Activated CD4-positive, alpha-beta T cell treated with anti-CD3 and anti-CD28 coated beads for 1 hour (primary cell): ENCODE results near the gene PDE4B.

Experiments
- DNase-seq: peaks from one replicate; pipeline ENCODE4 v3.0.0-alpha.2; 2020

Gene PDE4B

DNA sequence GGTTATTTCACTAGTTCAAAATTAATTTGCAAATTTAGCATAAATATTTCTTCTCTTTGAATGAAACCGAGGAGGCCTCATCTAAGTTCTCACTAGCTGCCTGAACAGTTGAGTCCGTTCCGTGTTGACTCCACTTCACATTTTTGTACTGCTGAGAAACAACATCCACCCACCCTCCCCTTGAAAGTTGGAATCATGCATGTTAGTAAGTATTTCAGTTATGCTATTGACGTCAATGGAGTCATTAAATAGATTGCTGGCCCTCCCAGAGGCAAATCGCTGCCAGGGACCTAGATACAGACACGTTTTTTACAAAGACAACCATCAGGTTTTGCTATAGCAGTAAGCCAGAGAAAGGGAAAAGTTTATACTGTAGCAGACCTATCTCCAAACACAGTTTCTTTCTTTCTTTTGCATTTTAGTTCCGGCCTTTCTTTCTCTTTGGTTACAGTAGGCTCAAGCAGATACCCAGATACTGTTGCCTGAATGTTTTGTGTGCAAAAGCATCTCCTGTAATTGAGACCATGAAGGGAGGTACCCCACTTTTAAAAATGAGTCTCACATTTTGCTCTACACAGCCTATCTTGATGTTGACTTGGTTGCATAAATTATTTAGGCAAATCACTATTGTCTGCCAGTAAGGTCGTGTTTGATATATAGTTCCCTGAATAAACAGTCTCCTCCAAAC lies 478.7 kb downstream of the PDE4B start:
- DNase-seq: no peak

DNA sequence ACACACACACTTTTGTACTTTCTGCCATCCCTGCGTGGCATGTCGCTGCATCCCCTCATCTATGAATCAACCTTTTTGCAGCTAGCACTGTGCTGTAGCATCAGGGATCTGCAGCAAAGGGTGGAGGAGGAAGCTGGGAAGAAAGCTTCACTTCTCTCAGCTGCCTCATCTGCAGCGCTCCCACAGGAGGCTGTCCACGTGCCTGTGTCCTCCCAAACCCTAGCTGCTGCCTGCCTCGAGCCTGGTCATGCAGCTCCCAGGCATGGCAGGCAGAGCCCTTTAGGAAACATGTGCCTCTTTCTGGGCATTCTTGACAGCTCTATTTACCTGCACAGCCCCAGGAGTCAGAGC lies 479.2 kb downstream of the PDE4B start:
- no peak for DNase-seq

DNA sequence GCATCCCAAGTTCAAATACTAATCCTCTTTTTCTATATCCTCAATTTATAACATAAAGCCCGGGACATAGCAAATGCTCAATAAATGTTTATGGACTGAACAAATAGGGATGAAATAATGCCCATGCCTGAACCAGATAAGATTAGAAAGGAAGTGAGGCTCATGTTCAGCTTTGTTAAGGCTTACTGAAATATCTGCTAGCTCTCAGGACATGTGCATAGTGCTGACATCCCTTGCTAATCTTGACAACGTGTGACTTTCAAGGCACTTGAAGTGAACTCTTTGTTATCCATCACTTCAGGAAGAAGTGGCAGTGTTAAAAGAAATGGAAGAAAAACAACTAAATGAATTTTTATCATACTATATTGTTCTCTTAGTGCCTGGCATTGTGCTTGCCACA lies 481.0 kb downstream of the PDE4B start:
- DNase-seq: no peak

DNA sequence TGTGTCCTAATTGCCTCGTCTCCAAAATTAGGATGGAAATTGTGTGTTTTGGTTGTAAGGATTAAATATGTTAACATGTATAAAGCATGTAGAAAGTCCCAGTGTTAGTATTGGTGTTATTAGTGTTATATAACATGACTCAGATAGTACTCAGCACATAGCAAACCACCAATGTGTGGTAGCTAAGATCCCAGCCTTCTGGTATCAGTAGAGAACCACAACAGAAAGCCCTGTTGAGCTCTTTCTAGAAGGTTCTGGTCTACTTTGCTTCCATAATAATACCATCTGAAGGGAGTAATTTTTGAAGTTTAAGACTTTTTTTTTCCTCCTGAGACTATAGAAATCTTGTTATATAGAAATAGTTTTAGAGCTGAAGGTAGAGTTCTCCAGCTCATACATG lies 481.9 kb downstream of the PDE4B start:
- DNase-seq: no peak

DNA sequence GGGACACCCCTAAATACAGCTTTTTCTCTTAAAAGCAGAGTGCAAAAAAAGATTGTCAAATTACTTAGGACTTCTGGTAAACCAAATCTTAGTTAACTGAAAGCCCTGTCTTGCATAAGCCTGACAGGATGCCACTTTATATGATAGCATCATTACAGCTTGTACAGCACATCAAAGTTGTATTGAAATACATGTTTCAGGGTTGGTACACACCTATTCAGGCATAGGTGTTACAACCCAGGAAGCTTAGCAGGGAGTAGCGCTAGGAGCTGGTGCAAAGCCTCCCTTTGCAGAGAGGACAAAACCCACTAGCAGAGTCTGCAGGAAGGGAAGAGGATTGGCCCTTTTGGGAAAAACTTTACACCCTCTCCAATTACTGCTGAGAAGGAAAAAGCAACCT lies 482.4 kb downstream of the PDE4B start:
- no peak for DNase-seq

DNA sequence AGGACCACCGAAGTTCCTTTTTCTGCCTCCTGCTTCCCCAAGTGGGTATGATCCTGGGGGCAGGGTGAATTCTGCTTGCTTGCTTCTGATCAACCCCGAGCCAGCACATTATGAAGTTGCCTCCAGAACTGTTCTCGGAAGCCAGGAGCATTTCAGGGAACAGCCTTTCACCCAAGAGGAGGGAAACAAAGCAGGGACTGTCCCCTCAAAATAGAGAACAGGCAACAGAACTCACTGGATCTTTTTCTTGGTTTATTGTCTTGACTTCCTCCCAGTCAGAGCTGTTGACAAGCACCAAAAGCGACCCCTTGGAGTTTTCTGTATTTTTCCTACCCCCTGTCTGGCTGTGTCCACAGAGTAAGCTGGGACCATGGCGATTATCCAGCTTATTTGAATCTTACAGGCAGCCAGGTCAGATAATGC lies 482.9 kb downstream of the PDE4B start:
- DNase-seq: no peak

DNA sequence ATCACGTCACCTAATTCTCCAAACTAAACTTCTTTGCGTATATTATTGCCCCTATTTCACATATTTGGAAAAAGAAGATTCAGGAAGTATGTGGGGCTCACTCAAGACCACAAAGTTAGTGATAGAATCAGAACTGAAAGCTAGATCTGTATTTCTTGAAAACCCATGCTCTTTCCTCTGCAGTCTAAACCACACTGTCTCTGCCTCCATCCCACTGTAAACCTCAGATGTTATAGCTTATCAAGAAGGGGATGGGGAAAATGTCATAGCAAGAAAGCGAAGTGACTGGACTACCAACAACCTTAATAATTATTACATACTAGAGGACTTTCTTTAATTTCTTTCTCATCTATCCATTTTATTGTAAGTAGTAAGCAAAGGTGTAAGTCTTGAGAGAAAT lies 483.5 kb downstream of the PDE4B start:
- DNase-seq: no peak

DNA sequence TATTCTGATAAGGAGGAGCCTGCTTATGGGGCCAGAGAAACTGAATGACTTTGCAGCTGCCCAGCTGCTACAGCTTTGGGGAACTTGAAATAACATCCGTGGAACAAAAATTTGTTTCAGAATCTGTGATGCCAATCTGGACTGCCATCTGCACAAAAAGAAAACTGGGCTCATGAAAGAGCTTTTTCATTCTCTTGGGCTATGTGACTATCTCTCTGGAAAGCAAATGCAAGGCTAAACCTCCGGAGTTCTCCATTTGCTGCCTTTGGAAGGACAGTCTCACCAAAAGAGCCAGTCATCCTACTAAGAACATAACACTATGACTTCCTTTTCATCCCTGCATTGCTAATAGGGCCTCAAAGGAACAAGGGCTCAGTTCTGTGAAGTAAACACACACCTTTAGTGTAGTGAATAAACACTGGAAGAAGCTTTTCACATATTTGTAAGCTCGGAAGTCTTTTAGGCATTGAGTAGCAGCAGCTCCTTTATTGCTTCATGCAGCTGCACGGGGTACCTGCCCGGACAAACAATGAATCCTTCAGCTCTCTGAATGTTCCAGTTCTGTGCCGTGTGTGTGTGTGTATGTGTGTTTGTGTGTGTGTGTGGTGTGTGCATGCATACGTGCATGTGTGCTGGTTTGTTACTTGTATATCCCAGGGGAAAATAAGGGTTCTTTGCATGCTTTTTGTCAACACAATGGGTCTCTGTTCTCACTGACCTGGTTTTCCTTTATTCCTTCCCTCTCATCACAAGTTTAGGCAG lies 485.7 kb downstream of the PDE4B start:
- DNase-seq: no peak

DNA sequence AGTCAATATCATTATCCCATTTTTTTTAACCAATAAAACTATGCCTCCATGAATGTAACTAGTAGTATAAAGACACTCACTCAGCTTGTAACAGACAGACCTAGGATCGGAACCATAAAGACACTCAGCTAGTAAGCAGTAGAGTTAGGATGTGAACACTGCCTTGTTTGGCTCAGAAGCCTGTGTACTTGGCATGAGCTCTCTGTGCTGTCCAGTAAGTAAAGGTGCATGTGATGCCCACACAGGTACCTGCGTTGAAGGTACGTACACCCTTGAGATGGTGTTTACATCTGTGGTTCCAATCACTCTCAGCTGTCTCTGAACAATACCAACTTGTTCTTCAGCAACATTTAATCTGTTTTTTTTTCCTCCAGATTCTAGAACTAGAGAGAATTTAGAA lies 489.1 kb downstream of the PDE4B start:
- no peak for DNase-seq

DNA sequence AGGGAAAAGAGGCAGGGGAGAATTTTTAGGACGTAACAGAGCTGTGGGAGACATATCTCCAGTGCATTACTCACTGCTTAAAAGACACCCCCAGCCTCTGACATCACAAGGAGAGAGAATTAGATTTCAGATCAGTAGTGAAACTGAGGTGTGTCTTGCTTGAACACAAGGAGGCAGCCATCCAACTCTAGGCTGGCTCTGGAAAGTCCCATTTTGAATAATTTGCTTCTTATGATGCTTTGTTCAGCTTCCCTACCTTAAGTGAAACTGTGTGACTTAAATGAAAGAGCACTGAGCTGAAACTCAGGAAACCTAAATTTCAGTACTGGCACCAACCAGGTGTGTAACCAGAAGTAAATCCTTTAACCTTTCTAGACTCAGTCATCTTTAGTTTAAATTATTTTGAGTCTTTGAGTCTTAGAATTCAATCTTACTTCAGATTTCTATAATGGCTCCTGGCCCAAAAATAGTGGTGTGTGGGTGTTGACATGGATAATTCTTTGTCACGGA lies 489.7 kb downstream of the PDE4B start:
- DNase-seq: peak; percentile 38

DNA sequence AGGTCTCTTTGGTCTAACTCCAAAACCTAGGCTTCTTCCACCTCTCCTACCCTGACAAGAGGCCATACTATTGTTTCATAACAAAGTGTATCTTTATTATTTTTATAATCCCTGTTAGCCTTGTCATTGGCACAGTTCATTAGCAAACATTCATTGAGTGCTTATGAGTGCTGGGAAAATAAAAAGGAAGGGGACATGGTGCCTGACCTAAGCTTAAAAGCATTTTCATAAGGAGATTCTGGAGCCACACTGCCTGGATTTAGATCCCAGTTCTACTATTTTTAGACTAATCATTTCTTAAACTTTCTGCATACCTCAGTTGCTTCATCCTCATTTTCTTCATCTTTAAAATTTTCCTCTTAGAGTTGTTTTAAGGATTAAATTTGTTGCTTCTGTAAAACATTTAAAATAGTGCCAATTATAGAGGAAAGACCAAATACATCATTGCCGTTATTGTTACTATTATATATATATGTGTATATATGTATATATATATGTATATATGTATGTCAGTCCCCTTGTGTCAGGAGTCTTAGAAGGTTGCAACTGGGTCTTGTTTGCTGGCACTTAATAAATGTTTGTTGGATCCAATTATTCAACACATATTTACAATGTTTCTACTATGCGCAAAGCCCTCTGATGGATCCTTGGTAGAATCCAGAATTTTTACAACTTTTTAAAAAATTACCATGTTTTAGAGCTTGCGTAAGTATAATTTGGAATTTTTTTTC lies 490.4 kb downstream of the PDE4B start:
- no peak for DNase-seq

DNA sequence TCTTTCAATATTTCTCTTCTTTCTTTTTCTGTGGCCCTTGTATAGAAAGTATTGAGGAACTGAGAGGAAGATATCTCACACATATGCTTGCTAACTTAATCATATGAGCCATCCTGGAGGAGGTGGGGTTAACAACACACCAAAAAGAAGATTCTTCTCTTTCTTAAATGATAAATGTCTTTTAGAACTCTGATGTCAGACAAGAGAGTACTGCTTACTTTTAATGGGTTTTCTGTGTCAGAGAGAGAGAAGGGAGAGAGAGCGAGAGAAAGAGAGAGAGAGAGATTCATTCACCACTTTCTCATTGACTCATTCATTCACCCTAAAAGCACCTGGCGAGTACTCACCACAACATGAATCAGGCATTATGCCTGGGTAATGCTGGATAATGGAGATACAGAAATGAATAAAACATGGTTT lies 490.9 kb downstream of the PDE4B start:
- no peak for DNase-seq

DNA sequence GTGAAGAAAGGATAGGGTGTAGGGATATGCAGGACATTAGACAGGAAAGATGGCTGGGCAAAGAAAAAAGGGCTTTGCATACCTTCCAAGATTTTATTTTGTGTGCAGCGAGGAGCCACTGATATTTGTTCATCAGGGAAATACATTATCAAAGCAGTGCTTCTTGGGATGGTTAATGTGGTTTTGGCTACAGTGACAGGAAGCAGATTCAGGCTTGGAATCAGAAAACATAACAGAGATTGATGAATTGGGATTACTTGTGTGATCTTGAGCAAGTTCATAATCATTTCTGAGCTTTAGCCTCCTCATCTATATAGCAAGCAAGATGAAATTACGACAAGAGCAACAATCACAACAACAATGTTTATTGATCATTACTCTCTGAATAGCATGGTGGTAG lies 492.1 kb downstream of the PDE4B start:
- DNase-seq: no peak

DNA sequence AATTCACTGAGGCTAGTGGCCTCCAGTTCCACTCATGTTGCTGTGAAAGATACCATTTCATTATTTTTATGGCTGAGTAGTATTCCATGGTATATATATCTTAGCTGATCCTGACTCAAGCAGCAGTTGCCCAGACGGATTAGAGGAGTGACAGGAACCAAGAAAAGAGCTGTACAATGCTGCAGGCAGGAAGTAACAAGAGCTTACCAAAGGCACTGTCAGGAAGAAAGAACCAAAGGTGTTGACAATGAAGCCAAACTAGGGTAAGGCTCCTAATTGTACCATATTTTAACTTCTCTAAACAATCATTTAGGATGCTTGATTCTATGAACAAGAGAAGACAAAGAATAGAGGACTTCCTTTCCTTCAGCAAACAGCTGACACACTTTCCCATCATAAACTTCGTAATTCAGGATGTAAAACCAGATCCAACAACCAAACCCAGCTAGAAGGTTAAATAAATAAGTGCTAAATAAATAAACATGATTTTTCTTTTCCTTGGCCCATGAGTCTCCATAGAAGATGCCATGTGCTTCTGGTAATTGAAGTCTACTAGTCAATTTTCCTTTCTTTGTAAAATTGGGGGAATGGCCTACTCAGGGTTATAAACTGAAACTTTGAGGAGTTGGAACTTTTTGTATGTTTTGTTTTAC lies 493.0 kb downstream of the PDE4B start:
- no peak for DNase-seq

DNA sequence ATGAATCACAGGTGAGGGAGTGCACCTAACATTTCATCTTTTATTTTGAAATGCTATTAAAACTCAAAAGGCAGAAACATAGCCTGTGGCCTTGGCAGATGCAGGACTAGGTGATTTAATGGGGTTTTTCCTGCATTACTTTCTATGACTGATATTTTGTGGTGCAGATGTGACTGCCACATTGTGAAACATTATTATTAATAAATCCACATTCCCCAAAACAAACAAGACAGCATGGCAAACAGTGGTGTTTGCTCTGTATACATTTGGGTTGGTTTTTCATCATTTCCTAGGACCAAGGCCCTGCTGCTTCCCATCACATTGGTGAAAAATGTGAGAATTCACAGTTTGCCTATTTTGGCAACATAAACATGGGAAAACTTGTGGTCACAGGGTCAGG lies 493.6 kb downstream of the PDE4B start:
- DNase-seq: no peak

DNA sequence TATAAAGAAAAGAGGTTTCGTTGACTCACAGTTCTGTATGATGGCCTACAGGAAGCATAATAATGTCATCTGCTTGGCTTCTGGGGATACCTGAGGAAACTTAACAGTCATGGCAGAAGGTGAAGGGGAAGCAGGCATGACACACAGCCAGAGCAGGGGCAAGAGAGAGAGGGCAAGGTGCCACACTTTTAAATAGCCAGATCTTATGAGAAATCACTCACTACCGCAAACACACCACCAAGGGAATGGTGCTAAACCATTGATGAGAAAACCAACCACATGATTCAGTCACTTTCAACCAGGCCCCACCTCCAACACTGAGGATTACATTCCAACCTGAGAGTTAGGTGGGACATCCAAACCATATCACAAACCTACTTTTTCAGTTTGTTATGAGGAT lies 495.4 kb downstream of the PDE4B start:
- no peak for DNase-seq

DNA sequence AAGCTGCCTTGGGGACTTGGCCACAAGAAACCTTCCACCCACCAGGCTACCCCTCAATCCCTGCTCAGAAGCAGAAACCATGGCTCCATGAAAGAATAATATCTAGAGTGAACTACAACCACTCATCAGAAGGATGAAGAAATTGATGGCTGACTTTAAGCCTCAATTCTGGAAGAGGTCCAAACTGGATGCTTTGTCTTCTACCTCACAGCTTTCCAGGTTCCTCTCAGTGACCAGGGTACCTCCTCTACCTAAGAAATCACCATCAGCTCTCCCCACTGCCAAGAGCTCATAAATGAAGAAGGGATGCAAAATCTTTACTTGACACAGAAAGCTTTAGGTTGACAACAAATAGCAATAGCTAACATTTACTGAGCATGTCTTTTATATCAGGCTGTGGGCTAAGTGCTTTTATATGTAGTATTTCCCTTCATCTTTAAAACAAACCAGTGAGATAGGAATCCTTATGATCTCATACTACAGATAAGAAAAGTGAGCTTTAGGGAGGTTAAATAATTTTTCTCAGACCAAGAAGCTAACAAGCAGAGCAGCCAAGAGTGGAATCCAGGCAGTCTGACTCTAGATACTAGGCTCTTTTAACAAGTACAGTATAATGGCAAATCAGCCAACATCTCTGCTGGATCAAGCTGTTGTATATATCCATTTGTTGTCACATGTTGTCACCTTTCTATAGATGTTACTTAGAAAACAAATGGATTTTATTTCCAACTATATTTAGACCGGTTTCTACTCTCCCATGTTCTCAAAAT lies 498.3 kb downstream of the PDE4B start:
- DNase-seq: no peak

DNA sequence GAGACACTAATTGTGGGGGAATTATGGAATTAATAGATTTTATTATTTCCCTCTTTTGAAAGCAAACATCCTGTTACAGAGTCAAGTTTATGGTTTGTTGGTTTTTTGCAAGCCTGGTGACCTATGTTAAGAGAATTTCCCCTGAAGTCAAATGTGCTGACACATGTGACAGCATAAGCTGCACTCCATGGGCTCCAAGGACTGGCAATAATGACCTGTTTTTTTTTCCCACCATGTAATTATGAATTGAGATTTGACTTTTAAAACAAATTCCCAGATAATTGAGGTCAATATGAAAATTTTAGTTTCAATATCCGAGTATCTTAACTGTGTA lies 498.8 kb downstream of the PDE4B start:
- DNase-seq: no peak

DNA sequence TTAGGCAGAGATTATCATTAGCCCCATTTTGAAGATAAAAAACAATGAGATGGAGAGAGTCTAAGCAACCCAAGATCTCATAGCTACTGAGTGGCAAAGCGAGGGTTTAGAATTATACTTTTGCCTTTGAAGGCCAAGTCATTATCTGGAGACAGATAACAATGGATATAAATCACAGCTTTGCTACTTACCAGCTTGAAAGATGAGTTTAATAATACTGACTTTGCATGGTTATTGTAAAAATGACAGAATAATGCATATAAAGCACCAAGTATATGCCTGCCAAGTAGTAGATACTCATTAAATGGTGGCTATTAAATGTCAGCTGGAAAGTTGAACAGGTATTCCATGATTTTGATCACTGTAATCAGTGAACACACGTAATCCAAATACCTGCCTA lies 499.6 kb downstream of the PDE4B start:
- no peak for DNase-seq

DNA sequence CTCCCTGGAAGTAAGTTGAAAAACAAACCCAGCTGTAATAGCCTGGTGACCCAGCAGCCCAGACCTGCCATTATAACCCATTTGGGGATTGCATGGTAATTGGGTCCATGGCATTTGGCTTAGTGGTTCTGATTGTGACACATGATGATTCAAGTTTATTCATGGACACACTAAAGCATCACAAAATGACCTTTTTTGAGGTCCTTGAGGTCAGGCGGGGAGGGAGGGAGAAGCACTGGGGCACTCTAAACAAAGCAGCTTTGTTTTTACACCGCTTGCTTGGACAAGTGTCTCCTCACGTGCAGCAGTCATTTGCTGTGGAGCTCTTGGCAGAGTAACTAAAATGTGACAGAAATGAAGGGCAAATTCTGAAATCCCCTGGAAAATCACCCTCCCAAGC lies 500.2 kb downstream of the PDE4B start:
- no peak for DNase-seq

DNA sequence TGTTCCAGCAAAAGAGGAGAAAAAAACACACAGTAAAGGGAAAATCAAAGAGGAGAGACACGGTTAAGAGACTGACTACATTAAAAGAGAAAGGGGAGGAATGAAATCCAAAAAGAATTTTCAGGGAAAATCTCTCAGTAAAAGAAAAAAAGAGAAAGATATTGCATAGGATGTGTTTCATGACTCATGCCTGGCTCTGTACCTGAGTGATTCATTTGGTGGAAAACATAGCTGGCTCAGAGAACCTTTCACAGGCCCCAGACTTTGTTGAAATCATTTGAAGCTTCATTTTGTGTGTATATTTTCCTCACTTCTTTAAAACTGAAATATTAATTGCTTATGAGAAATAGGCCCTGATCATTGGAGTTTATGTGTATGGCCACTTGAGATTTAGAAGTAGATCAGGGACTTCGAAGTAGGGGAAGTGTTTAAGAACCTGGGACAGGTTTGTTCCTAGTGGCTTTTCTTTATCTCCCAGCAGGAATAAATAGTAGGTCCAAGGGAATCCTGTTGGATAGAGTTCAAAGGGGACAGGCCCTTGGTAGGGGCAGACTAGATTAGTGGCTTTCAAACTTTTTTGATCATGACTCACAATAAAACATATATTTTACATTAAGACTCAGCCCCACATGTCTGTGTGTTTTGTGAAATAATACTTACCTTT lies 502.1 kb downstream of the PDE4B start:
- DNase-seq: no peak

DNA sequence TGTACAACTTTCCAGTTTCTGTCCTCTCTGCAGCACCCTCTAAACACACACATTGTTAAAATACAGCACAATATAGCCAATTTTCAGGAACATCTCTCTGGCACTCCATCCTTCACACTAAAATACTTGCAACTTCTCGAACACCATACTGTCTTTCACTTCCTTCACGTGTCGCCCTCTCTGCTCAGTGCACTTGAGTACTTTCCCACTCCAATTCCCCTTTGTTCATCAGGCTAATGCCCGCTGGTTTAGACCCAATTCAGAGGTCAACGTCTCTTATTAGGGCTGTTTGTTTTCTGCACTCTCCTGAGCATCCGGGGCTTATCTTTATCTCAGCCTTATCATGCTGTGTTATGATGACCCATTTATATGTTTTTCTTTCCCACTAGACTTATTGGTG lies 503.1 kb downstream of the PDE4B start:
- no peak for DNase-seq
